ENCODE measurements around the gene DCTPP1. TPM values are rescaled to one million over a fixed set of nuclear protein-coding genes. Genes with fewer than 3 reads are reported as not detected.

Gene DCTPP1
- total RNA-seq, 4 donors from 2014 or later = 11.8 to 32.6 (median 17.8) TPM

GRCh38 chr16:30437511-30438046 lies 7.7 kb upstream of the DCTPP1 start:
- Histone ChIP-seq H3K9me3 (no peaks in the 10 kb centered on the region), H3K27me3 (no peaks in the 10 kb centered on the region), H3K4me3 (no peak overlapping the region), H3K27ac (no peak overlapping the region), H3K36me3 (no peaks in the 10 kb centered on the region), H3K4me1 (no peaks in the 10 kb centered on the region)
- TF ChIP-seq CTCF (IDR thresholded peaks at IDR 0.05 in 4 of 5, conservative IDR thresholded peaks at IDR 0.05 in 1 of 5) (no peak), POLR2A (IDR thresholded peaks at IDR 0.05) (no peak)
- intact Hi-C loops (cut with DNase I; ENCODE audit: low total_unique reads) (no loop called here), in situ Hi-C loops (cut with MboI; ENCODE audit: low sequenced_read_pairs in 4 of 4) (loop anchor here (10.0 to 25.0 kb wide), 4 partner anchors 87 to 200 kb away; partner anchors contain the start of genes ZNF768 (in 2 of the 4) and ZNF747 (in 1 of the 4))
- ATAC-seq (no peak), DNase-seq (no peak)

- in situ Hi-C loops (cut with MboI; ENCODE audit: low sequenced_read_pairs in 4 of 4) = loop anchor here (10.0 to 25.0 kb wide), 4 partner anchors 90 to 202 kb away; partner anchors contain the start of genes ZNF768 (in 2 of the 4) and ZNF747 (in 1 of the 4)
Measured at GRCh38 chr16:30434852-30435251, 5.0 kb upstream of the DCTPP1 start.

GRCh38 chr16:30430428-30430970 lies 669 bp upstream of the DCTPP1 start:
- intact Hi-C loops (cut with DNase I; ENCODE audit: low total_unique reads) (loop anchor here (1.0 to 5.0 kb wide), 3 partner anchors 15 to 197 kb away; partner anchors contain the start of gene SEPHS2), in situ Hi-C loops (cut with MboI; ENCODE audit: low sequenced_read_pairs in 4 of 4) (loop anchor here (10.0 to 25.0 kb wide), 4 partner anchors 94 to 207 kb away; partner anchors contain the start of genes ZNF768 (in 2 of the 4) and ZNF747 (in 1 of the 4))

More at GRCh38 chr16:30434852-30435251, 5.0 kb upstream of the DCTPP1 start:
- Histone ChIP-seq H3K9me3 (no peaks in the 10 kb centered on the region), H3K27ac (no peak overlapping the region), H3K4me3 (no peak overlapping the region), H3K27me3 (no peaks in the 10 kb centered on the region), H3K4me1 (peaks cover 5 to 6% of the 10 kb centered on the region in 2 donors), H3K36me3 (no peaks in the 10 kb centered on the region)
- TF ChIP-seq POLR2A (IDR thresholded peaks at IDR 0.05) (no peak), CTCF (IDR thresholded peaks at IDR 0.05 in 4 of 5, conservative IDR thresholded peaks at IDR 0.05 in 1 of 5) (no peak)
- DNase-seq (no peak), ATAC-seq (no peak)
- intact Hi-C loops (cut with DNase I; ENCODE audit: low total_unique reads) = loop anchor here (5.0 kb wide), 1 partner anchor 192 kb away; no protein-coding TSS in a partner anchor

GRCh38 chr16:30429418-30429677 lies 482 bp downstream of the DCTPP1 start:
- intact Hi-C loops (cut with DNase I; ENCODE audit: low total_unique reads) = no loop called here

More at GRCh38 chr16:30430428-30430970, 669 bp upstream of the DCTPP1 start:
- no peaks in the 10 kb centered on the region for H3K27me3 ChIP-seq
- TF ChIP-seq CTCF (IDR thresholded peaks at IDR 0.05 in 4 of 5, conservative IDR thresholded peaks at IDR 0.05 in 1 of 5) = peak in 1 of 5 experiments; percentile 40
- no peak for TF ChIP-seq POLR2A (IDR thresholded peaks at IDR 0.05)
- ATAC-seq = peak; percentile 4 to 28
- H3K9me3 ChIP-seq = no peaks in the 10 kb centered on the region
- peak overlapping the region; percentile 26 to 89 (median 82) for H3K4me3 ChIP-seq
- H3K36me3 ChIP-seq = peaks cover 0 to 11% of the 10 kb centered on the region in 2 donors
- peak overlapping the region; percentile 77 to 84 (median 84) for H3K27ac ChIP-seq
- no peak for DNase-seq
- H3K4me1 ChIP-seq = peaks cover 12 to 13% of the 10 kb centered on the region in 2 donors

More at GRCh38 chr16:30429418-30429677, 482 bp downstream of the DCTPP1 start:
- in situ Hi-C loops (cut with MboI; ENCODE audit: low sequenced_read_pairs in 4 of 4) = loop anchor here in 1 of 4 donors (25.0 kb wide), 1 partner anchor 208 kb away; no protein-coding TSS in a partner anchor
- H3K4me1 ChIP-seq = peaks cover 12 to 13% of the 10 kb centered on the region in 2 donors
- TF ChIP-seq POLR2A (IDR thresholded peaks at IDR 0.05) (no peak), CTCF (IDR thresholded peaks at IDR 0.05 in 4 of 5, conservative IDR thresholded peaks at IDR 0.05 in 1 of 5) (no peak)
- no peaks in the 10 kb centered on the region for H3K9me3 ChIP-seq
- H3K4me3 ChIP-seq = peak overlapping the region; percentile 73 to 89 (median 82)
- H3K27ac ChIP-seq = peak overlapping the region; percentile 77 to 84 (median 84)
- H3K27me3 ChIP-seq = no peaks in the 10 kb centered on the region
- ATAC-seq (no peak), DNase-seq (no peak)
- peaks cover 0 to 11% of the 10 kb centered on the region in 2 donors for H3K36me3 ChIP-seq

Measured in gastrocnemius medialis (tissue), 4 donors.